Endothelial cell of umbilical vein (primary cell): ENCODE results near the gene CDKL2. TPM values are rescaled to one million over a fixed set of nuclear protein-coding genes. Genes with fewer than 3 reads are reported as not detected.

ENCODE experiments used
- BruUV-seq: library from RNA; stranded (reverse); fragments of 400-500 nt; replicated peaks from 2 replicates; lab custom pipeline; 2021; lab: Mats Ljungman, UMichigan
- CTCF ChIA-PET: fragments of 300-600, 350-600 bp; sonication (Branson Sonifier 250); formaldehyde crosslinking; loops from one replicate; lab custom pipeline; 2021; ENCODE audit warnings: antibody characterized with exemption, inconsistent platforms; lab: Charles Lee
- POLR2A ChIA-PET: fragments of 300-600, 350-600 bp; sonication (Branson Sonifier 250); formaldehyde crosslinking; loops from one replicate; lab custom pipeline; 2021; ENCODE audit warnings: antibody characterized with exemption, inconsistent platforms; lab: Charles Lee
- DNase-seq: peaks from one replicate; pipeline ENCODE4 v3.0.0-alpha.2; 2011; ENCODE audit warnings: low read depth, low spot score
- FAIRE-seq: peaks from 2 replicates; lab custom pipeline; 2011; peaks lifted over from hg19 to GRCh38; lab: Jason Lieb, UNC
- H2AFZ ChIP-seq: 2 replicates; pipeline ENCODE4 v1.6.0; 2012; ENCODE audit warnings: low read depth, low read length, control low read depth, inconsistent platforms
- H3K27ac ChIP-seq: 2 replicates; pipeline ENCODE4 v1.5.1; 2011; ENCODE audit warnings: low read depth, mild to moderate bottlenecking, control low read depth, low read length, moderate library complexity; ENCODE audit not compliant: insufficient read depth
- H3K27me3 ChIP-seq, 2 experiments: 2 replicates each; pipeline versions ENCODE4 v1.6.0 to v1.6.1; 2011; ENCODE audit warnings: low read length in 2 of 2, mixed read lengths in 1 of 2; ENCODE audit not compliant: control insufficient read depth in 2 of 2, insufficient read depth in 2 of 2
- H3K36me3 ChIP-seq, 2 experiments: 2 replicates in 1 of 2; 3 replicates in 1 of 2; pipeline ENCODE4 v1.5.1; 2011; ENCODE audit warnings: low read length in 2 of 2, mild to moderate bottlenecking in 1 of 2, moderate library complexity in 1 of 2; ENCODE audit not compliant: control insufficient read depth in 2 of 2, insufficient read depth in 2 of 2; ENCODE audit errors: extremely low read depth in 1 of 2
- H3K4me1 ChIP-seq: 3 replicates; pipeline ENCODE4 v1.5.1; 2011; ENCODE audit warnings: mild to moderate bottlenecking, low read length; ENCODE audit not compliant: control insufficient read depth, insufficient read depth; ENCODE audit errors: extremely low read depth
- H3K4me2 ChIP-seq: 2 replicates; pipeline ENCODE4 v1.6.1; 2011; ENCODE audit warnings: low read length, control low read depth, mixed read lengths; ENCODE audit not compliant: insufficient read depth
- H3K4me3 ChIP-seq, 3 experiments: fragments of 200-600 bp in 1 of 3; sonication (generic), shearing (Covaris generic) in 1 of 3; replicated peaks in 1 of 3; 2 replicates each; pipeline ENCODE4 v1.5.1; 2011 to 2016; ENCODE audit warnings: control low read depth in 3 of 3, low read length in 3 of 3, mild to moderate bottlenecking in 2 of 3, inconsistent platforms in 1 of 3, low read depth in 1 of 3, moderate library complexity in 1 of 3; ENCODE audit not compliant: insufficient read depth in 1 of 3
- H3K79me2 ChIP-seq: 2 replicates; pipeline ENCODE4 v1.6.0; 2012; ENCODE audit warnings: low read length, inconsistent platforms; ENCODE audit not compliant: control insufficient read depth, insufficient read depth
- H3K9ac ChIP-seq: replicated peaks from 2 replicates; pipeline ENCODE3; 2011; ENCODE audit warnings: low read length, control low read depth; ENCODE audit not compliant: insufficient read depth; ENCODE audit errors: extremely low read depth
- H3K9me1 ChIP-seq: replicated peaks from 3 replicates; pipeline ENCODE4 v1.6.0; 2011; ENCODE audit warnings: mild to moderate bottlenecking, low read length; ENCODE audit not compliant: control insufficient read depth, insufficient read depth; ENCODE audit errors: extremely low read depth
- H3K9me3 ChIP-seq: replicated peaks from 2 replicates; pipeline ENCODE4 v1.5.1; 2012; ENCODE audit warnings: low read length, inconsistent platforms; ENCODE audit not compliant: control insufficient read depth, insufficient read depth
- H4K20me1 ChIP-seq: replicated peaks from 2 replicates; pipeline ENCODE3; 2011; ENCODE audit warnings: mild to moderate bottlenecking, low read length; ENCODE audit not compliant: control insufficient read depth, insufficient read depth; ENCODE audit errors: extremely low read depth
- EZH2 ChIP-seq: IDR thresholded peaks from 2 replicates; pipeline ENCODE4 v1.6.1; 2012; ENCODE audit warnings: borderline replicate concordance, low read depth, mild to moderate bottlenecking, moderate library complexity, low read length, inconsistent platforms; ENCODE audit not compliant: severe bottlenecking
- FOS ChIP-seq: IDR thresholded peaks from 2 replicates; pipeline ENCODE4 v1.6.1; 2011; ENCODE audit warnings: mild to moderate bottlenecking, low read length, moderate library complexity, borderline replicate concordance; ENCODE audit not compliant: insufficient read depth
- GATA2 ChIP-seq: IDR thresholded peaks from 2 replicates; pipeline ENCODE4 v1.7.0; 2011; ENCODE audit warnings: low read depth, mild to moderate bottlenecking, moderate library complexity, mixed read lengths, low read length; ENCODE audit not compliant: insufficient read length, insufficient read depth
- JUN ChIP-seq: IDR thresholded peaks from 2 replicates; pipeline ENCODE4 v1.6.1; 2011; ENCODE audit warnings: borderline replicate concordance, low read depth; ENCODE audit not compliant: insufficient read length, insufficient read depth
- MYC ChIP-seq: IDR thresholded peaks from one replicate; pipeline ENCODE4 v1.6.1; 2011; ENCODE audit warnings: mild to moderate bottlenecking, low read depth, low read length
- POLR2A ChIP-seq: IDR thresholded peaks from 2 replicates; pipeline ENCODE4 v1.6.1; 2012; ENCODE audit warnings: low read depth, mild to moderate bottlenecking, control low read depth, low read length
- POLR2AphosphoS5 ChIP-seq: IDR thresholded peaks from 2 replicates; pipeline ENCODE4 v1.6.1; 2012; ENCODE audit warnings: low read depth, mild to moderate bottlenecking, control low read depth, low read length, moderate library complexity; ENCODE audit not compliant: insufficient read depth
- dilution Hi-C: fragments of 300-500 bp; cut with MboI; formaldehyde crosslinking; loops from one replicate; pipeline ENCODE4 v1.15.0; 2019; ENCODE audit warnings: low sequenced_read_pairs; ENCODE audit not compliant: extremely low pct_ligation_motif_present
- intact Hi-C: fragments of 100-400 bp; cut with micrococcal nuclease; formaldehyde crosslinking; loops from one replicate; pipeline ENCODE4 v1.10.0; 2022
- polyA plus RNA-seq, 4 experiments: library from polyadenylated mRNA; depleted of rRNA in 3 of 4; stranded (reverse) in 3 of 4; unstranded in 1 of 4; fragments of >200 nt; gene quantifications; 2 replicates each; pipeline versions ENCODE4 v1.2.1 to v1.2.3, GENCODE V29; 2011 to 2012; ENCODE audit warnings: missing spikeins in 1 of 4
- total RNA-seq: library from RNA; stranded (reverse); gene quantifications from 2 replicates; pipeline ENCODE4 v1.2.3, GENCODE V29; 2021
- TF ChIP-seq, protein P1 (sequence below): IDR thresholded peaks from 2 replicates; pipeline ENCODE4 v1.6.1; 2011; ENCODE audit not compliant: insufficient read depth, insufficient read length
- TF ChIP-seq, protein P2 (sequence below), 2 donors: IDR thresholded peaks; 1 replicate in 1 of 2; 2 replicates in 1 of 2; pipeline ENCODE4 v1.5.1; 2011; ENCODE audit warnings: low read length in 2 of 2, mild to moderate bottlenecking in 2 of 2, moderate library complexity in 2 of 2, control low read depth in 1 of 2, inconsistent platforms in 1 of 2, low read depth in 1 of 2; ENCODE audit not compliant: insufficient read depth in 1 of 2; ENCODE audit errors: extremely low read depth in 1 of 2

CDKL2 gene
- total and polyA plus RNA-seq, 2 donors (not counting 3 experiments of a cell fraction or from before 2014, with no cell fraction given), result 0.23 to 0.55 TPM

DNA sequence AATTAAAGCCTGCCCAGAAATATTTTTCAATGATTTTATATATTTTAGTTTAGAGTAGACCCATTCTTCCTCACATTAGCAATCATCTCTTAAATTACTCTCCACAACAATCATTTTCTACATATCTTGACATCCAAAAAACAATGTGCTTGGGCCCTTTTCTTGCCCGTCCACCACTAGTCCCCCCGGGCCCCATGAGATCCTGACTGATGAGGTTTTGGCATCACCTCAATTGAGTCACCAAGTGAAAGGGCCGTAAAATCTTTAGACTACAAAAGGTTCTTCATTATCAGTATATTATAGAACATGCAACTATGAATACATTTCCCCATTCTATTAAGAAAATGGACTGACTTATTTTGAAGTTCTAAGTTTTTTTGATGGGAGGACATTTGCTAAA is 4.0 kb upstream of the CDKL2 start:
- H3K27me3 ChIP-seq, result no peaks in the 10 kb centered on the region
- no peaks in the 10 kb centered on the region for H3K9me3 ChIP-seq
- no peak overlapping the region for H2AFZ ChIP-seq
- TF ChIP-seq MYC (no peak), EZH2 (no peak), GATA2 (no peak), FOS (no peak), POLR2A (no peak), POLR2AphosphoS5 (no peak), JUN (no peak)
- TF ChIP-seq, protein P1, sequence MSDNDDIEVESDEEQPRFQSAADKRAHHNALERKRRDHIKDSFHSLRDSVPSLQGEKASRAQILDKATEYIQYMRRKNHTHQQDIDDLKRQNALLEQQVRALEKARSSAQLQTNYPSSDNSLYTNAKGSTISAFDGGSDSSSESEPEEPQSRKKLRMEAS, result no peak
- TF ChIP-seq, protein P2, sequence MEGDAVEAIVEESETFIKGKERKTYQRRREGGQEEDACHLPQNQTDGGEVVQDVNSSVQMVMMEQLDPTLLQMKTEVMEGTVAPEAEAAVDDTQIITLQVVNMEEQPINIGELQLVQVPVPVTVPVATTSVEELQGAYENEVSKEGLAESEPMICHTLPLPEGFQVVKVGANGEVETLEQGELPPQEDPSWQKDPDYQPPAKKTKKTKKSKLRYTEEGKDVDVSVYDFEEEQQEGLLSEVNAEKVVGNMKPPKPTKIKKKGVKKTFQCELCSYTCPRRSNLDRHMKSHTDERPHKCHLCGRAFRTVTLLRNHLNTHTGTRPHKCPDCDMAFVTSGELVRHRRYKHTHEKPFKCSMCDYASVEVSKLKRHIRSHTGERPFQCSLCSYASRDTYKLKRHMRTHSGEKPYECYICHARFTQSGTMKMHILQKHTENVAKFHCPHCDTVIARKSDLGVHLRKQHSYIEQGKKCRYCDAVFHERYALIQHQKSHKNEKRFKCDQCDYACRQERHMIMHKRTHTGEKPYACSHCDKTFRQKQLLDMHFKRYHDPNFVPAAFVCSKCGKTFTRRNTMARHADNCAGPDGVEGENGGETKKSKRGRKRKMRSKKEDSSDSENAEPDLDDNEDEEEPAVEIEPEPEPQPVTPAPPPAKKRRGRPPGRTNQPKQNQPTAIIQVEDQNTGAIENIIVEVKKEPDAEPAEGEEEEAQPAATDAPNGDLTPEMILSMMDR (IDR thresholded peaks at IDR 0.05; ENCODE audit: extremely low read depth in 1 of 2, insufficient read depth in 1 of 2, low read depth in 1 of 2, low read length in 2 of 2), result no peak
- DNase-seq (no peak), FAIRE-seq (no peak)
- H3K36me3 ChIP-seq, result no peaks in the 10 kb centered on the region
- H3K9ac ChIP-seq, result no peak overlapping the region
- BruUV-seq, result no TSS peak
- no peak overlapping the region for H3K4me3 ChIP-seq
- intact Hi-C loops, result no loop called here
- no peak overlapping the region for H3K4me2 ChIP-seq
- no peaks in the 10 kb centered on the region for H4K20me1 ChIP-seq
- H3K4me1 ChIP-seq, result peaks cover 4% of the 10 kb centered on the region
- H3K27ac ChIP-seq, result no peak overlapping the region
- dilution Hi-C loops, result no loop called here
- H3K9me1 ChIP-seq, result no peaks in the 10 kb centered on the region
- ChIA-PET POLR2A (no interaction called here), CTCF (no interaction called here)
- H3K79me2 ChIP-seq, result no peaks in the 10 kb centered on the region
